ENCODE results near the gene FGF4. TPM values are rescaled to one million over a fixed set of nuclear protein-coding genes. Genes with fewer than 3 reads are reported as not detected.

The FGF4 gene
- total RNA-seq, 1 donor from 2014 or later: 0.37 TPM

DNA sequence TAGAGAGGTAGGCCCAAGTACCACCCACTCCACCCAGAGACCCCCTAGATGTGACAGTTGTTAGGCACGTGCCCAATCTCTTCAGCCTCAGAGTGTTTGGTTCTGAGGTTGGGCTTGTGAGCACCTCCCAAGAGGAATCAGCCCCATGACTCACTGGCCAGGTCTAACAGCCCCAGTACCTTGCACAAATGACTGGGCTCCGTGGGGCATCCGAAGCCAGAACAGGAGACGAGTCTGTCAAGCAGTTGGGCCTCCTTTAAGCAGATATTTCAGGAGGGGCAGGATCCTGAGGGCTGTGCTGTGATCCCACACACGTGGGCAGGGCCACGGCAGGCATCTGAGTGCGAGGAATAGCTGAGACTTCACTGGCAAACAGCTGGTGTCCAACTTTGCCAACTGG is 42.2 kb downstream of the FGF4 start:
- peaks cover 5% of the 10 kb centered on the region for H3K27me3 Mint-ChIP-seq (ENCODE audit: unreplicated experiment)
- H3K27ac Mint-ChIP-seq (ENCODE audit: unreplicated experiment): no peak overlapping the region
- TF ChIP-seq, protein P1, sequence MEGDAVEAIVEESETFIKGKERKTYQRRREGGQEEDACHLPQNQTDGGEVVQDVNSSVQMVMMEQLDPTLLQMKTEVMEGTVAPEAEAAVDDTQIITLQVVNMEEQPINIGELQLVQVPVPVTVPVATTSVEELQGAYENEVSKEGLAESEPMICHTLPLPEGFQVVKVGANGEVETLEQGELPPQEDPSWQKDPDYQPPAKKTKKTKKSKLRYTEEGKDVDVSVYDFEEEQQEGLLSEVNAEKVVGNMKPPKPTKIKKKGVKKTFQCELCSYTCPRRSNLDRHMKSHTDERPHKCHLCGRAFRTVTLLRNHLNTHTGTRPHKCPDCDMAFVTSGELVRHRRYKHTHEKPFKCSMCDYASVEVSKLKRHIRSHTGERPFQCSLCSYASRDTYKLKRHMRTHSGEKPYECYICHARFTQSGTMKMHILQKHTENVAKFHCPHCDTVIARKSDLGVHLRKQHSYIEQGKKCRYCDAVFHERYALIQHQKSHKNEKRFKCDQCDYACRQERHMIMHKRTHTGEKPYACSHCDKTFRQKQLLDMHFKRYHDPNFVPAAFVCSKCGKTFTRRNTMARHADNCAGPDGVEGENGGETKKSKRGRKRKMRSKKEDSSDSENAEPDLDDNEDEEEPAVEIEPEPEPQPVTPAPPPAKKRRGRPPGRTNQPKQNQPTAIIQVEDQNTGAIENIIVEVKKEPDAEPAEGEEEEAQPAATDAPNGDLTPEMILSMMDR (IDR thresholded peaks at IDR 0.05; ENCODE audit: partially characterized antibody, unreplicated experiment): no peak
- no peaks in the 10 kb centered on the region for H3K4me1 Mint-ChIP-seq (ENCODE audit: low read depth, unreplicated experiment)
- peaks cover 4% of the 10 kb centered on the region for H3K9me3 Mint-ChIP-seq (ENCODE audit: unreplicated experiment)
- no peak for DNase-seq
- no peak overlapping the region for H3K4me3 Mint-ChIP-seq (ENCODE audit: unreplicated experiment)
- H3K36me3 Mint-ChIP-seq (ENCODE audit: unreplicated experiment): no peaks in the 10 kb centered on the region

DNA sequence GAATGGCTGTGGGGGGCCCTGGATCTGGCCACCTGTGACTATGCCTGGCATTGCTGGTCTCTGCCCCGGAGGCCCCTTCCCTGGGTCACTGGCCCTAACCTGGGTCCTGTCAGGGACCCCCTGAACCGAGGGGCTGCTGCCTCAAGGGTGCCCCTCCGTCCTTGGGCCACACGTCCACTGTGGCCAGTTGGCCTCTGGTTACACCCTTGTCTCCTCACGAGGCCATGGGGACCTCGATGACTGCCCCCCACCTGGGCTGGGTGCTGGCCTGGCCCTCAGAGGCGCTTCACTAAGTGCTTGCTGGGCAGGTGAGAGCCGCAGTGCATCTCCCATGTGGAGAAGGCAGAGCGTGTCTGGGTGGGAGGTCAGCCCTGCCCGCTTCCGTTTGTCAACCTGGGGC is 44.0 kb downstream of the FGF4 start:
- Mint-ChIP-seq H3K4me1 (ENCODE audit: low read depth, unreplicated experiment) (no peaks in the 10 kb centered on the region), H3K27me3 (ENCODE audit: unreplicated experiment) (peaks cover 8% of the 10 kb centered on the region), H3K9me3 (ENCODE audit: unreplicated experiment) (peaks cover 6% of the 10 kb centered on the region), H3K4me3 (ENCODE audit: unreplicated experiment) (no peak overlapping the region), H3K27ac (ENCODE audit: unreplicated experiment) (no peak overlapping the region), H3K36me3 (ENCODE audit: unreplicated experiment) (no peaks in the 10 kb centered on the region)
- DNase-seq: no peak
- TF ChIP-seq, protein P1 (IDR thresholded peaks at IDR 0.05; ENCODE audit: partially characterized antibody, unreplicated experiment): no peak

DNA sequence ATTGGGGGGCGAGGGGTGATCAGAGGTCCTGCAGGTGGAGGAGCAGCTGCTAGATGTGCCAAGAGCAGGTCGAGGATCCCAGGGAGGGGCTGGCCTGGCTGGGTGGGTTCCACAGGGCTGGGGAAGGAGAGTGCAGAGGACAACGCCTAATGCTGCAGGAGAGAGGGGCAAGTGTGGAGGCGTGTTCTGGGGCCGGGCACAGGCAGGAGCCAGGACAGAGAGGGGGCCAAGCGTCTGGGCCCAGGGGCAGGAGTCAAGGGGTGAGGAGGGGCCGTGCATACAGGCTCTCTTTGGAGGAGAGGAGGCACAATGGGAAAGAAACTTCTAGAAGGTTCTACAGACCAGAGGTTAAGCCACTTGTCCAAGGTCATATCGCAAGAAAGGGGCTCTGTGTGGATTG is 44.6 kb downstream of the FGF4 start:
- no peak for DNase-seq
- Mint-ChIP-seq H3K36me3 (ENCODE audit: unreplicated experiment) (no peaks in the 10 kb centered on the region), H3K4me1 (ENCODE audit: low read depth, unreplicated experiment) (no peaks in the 10 kb centered on the region), H3K4me3 (ENCODE audit: unreplicated experiment) (no peak overlapping the region), H3K9me3 (ENCODE audit: unreplicated experiment) (peaks cover 6% of the 10 kb centered on the region), H3K27me3 (ENCODE audit: unreplicated experiment) (peaks cover 8% of the 10 kb centered on the region), H3K27ac (ENCODE audit: unreplicated experiment) (no peak overlapping the region)
- TF ChIP-seq, protein P1 (IDR thresholded peaks at IDR 0.05; ENCODE audit: partially characterized antibody, unreplicated experiment): no peak

DNA sequence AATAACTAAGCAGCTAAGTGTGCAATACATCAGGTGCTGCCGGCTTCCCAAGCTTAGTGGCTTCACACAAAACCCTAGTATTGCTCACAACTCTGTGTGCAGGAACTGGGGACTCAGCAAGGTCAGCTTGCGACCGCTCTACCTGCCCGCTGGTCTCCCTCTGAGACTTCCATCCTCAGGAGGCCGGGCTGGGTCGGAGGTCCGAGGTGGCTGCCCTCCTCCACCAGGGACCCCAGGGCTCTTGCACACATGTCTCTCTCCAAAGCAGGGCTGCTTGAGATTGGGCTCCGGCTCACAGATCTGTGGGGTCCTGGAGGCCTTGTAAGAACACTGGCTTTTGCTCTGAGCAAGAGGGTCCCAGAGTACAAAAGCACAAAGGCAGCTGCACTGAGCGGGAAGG is 45.9 kb downstream of the FGF4 start:
- peaks cover 5% of the 10 kb centered on the region for H3K9me3 Mint-ChIP-seq (ENCODE audit: unreplicated experiment)
- no peak for DNase-seq
- H3K27me3 Mint-ChIP-seq (ENCODE audit: unreplicated experiment): peaks cover 11% of the 10 kb centered on the region
- H3K4me3 Mint-ChIP-seq (ENCODE audit: unreplicated experiment): no peak overlapping the region
- H3K4me1 Mint-ChIP-seq (ENCODE audit: low read depth, unreplicated experiment): no peaks in the 10 kb centered on the region
- no peaks in the 10 kb centered on the region for H3K36me3 Mint-ChIP-seq (ENCODE audit: unreplicated experiment)
- no peak overlapping the region for H3K27ac Mint-ChIP-seq (ENCODE audit: unreplicated experiment)
- TF ChIP-seq, protein P1 (IDR thresholded peaks at IDR 0.05; ENCODE audit: partially characterized antibody, unreplicated experiment): no peak

DNA sequence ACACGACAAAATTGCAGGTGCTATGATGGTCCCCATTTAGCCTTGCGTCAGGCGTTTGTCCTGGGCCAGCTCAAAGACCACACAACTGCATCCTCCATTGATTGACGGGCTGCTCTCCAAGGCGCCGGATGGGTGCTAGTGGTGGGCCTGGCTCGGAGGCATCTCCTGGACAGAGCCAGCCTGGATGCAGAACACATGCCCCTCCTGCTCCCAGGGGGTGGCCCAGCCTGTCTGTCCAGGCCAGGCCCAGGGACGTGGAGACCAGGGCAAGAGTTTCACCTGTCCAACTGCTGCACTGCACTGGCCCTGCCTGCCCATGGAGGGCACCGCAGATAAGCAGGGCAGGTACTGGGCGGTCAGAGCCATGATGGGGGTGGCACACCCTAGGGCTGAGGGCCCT is 47.9 kb downstream of the FGF4 start:
- Mint-ChIP-seq H3K36me3 (ENCODE audit: unreplicated experiment) (no peaks in the 10 kb centered on the region), H3K4me3 (ENCODE audit: unreplicated experiment) (no peak overlapping the region), H3K9me3 (ENCODE audit: unreplicated experiment) (peaks cover 5% of the 10 kb centered on the region), H3K27ac (ENCODE audit: unreplicated experiment) (no peak overlapping the region), H3K27me3 (ENCODE audit: unreplicated experiment) (peaks cover 14% of the 10 kb centered on the region), H3K4me1 (ENCODE audit: low read depth, unreplicated experiment) (no peaks in the 10 kb centered on the region)
- TF ChIP-seq, protein P1 (IDR thresholded peaks at IDR 0.05; ENCODE audit: partially characterized antibody, unreplicated experiment): no peak
- DNase-seq: no peak

All from glutamatergic neuron (in vitro differentiated cells).